BE2C (cell line): ENCODE results near the gene SNX10.
A peak's percentile ranks its signal among the peaks of the same experiment; 100 is the strongest.

Experiments
- DNase-seq: peaks from one replicate; pipeline ENCODE4 v3.0.0-alpha.2; 2020
- H3K27me3 ChIP-seq: fragments of 250-450 bp; sonication (Bioruptor Pico); 2 replicates; pipeline ENCODE4 v1.5.1; 2020; ENCODE audit warnings: mild to moderate bottlenecking
- H3K36me3 ChIP-seq: fragments of 250-450 bp; sonication (Bioruptor Pico); 2 replicates; pipeline ENCODE4 v1.5.1; 2020; ENCODE audit warnings: mild to moderate bottlenecking
- H3K4me1 ChIP-seq: fragments of 250-450 bp; sonication (Bioruptor Pico); 2 replicates; pipeline ENCODE4 v1.5.1; 2020
- H3K4me3 ChIP-seq: 2 replicates; pipeline ENCODE4 v1.5.1; 2011; ENCODE audit warnings: low read depth, low read length
- H3K9me3 ChIP-seq: fragments of 250-450 bp; sonication (Bioruptor Pico); 2 replicates; pipeline ENCODE4 v1.5.1; 2020
- CTCF ChIP-seq: IDR thresholded peaks from 2 replicates; pipeline ENCODE4 v1.5.1; 2012; ENCODE audit warnings: mild to moderate bottlenecking, low read depth, low read length

Gene SNX10

GRCh38 chr7:26267601-26268166 lies 24.0 kb upstream of the SNX10 start:
- no peak overlapping the region for H3K4me3 ChIP-seq
- H3K27me3 ChIP-seq = no peaks in the 10 kb centered on the region
- no peak for TF ChIP-seq CTCF
- no peaks in the 10 kb centered on the region for H3K9me3 ChIP-seq
- no peaks in the 10 kb centered on the region for H3K36me3 ChIP-seq
- no peaks in the 10 kb centered on the region for H3K4me1 ChIP-seq
- DNase-seq = no peak

GRCh38 chr7:26275213-26275612 lies 16.4 kb upstream of the SNX10 start:
- H3K9me3 ChIP-seq = no peaks in the 10 kb centered on the region

GRCh38 chr7:26278770-26279169 lies 12.9 kb upstream of the SNX10 start:
- H3K36me3 ChIP-seq = no peaks in the 10 kb centered on the region
- H3K27me3 ChIP-seq = no peaks in the 10 kb centered on the region
- no peaks in the 10 kb centered on the region for H3K9me3 ChIP-seq
- DNase-seq = no peak
- 0 out of 2 replicates have a peak, but pooled peaks have one; percentile 11 for TF ChIP-seq CTCF
- no peaks in the 10 kb centered on the region for H3K4me1 ChIP-seq
- H3K4me3 ChIP-seq = no peak overlapping the region

More at GRCh38 chr7:26275213-26275612, 16.4 kb upstream of the SNX10 start:
- no peak for DNase-seq
- Histone ChIP-seq H3K36me3 (no peaks in the 10 kb centered on the region), H3K4me1 (no peaks in the 10 kb centered on the region), H3K4me3 (no peak overlapping the region), H3K27me3 (no peaks in the 10 kb centered on the region)
- no peak for TF ChIP-seq CTCF

GRCh38 chr7:26279405-26279804 lies 12.3 kb upstream of the SNX10 start:
- H3K36me3 ChIP-seq = no peaks in the 10 kb centered on the region
- DNase-seq = no peak
- no peaks in the 10 kb centered on the region for H3K27me3 ChIP-seq
- no peak for TF ChIP-seq CTCF
- H3K4me3 ChIP-seq = no peak overlapping the region
- no peaks in the 10 kb centered on the region for H3K9me3 ChIP-seq
- H3K4me1 ChIP-seq = no peaks in the 10 kb centered on the region

GRCh38 chr7:26280097-26280496 lies 11.6 kb upstream of the SNX10 start:
- Histone ChIP-seq H3K27me3 (no peaks in the 10 kb centered on the region), H3K36me3 (no peaks in the 10 kb centered on the region), H3K9me3 (no peaks in the 10 kb centered on the region), H3K4me1 (no peaks in the 10 kb centered on the region), H3K4me3 (no peak overlapping the region)
- no peak for TF ChIP-seq CTCF
- DNase-seq = no peak

GRCh38 chr7:26280723-26281122 lies 10.9 kb upstream of the SNX10 start:
- H3K4me3 ChIP-seq = no peak overlapping the region
- H3K27me3 ChIP-seq = no peaks in the 10 kb centered on the region
- no peaks in the 10 kb centered on the region for H3K9me3 ChIP-seq
- H3K4me1 ChIP-seq = no peaks in the 10 kb centered on the region
- no peak for DNase-seq
- no peaks in the 10 kb centered on the region for H3K36me3 ChIP-seq
- TF ChIP-seq CTCF = no peak
